GM19025 (cell line): ENCODE data around the gene GOT1.

Experiments
- ATAC-seq: cut with Tn5 transposase; IDR thresholded peaks from one replicate; pipeline ENCODE4 v1.9.1; 2021; ENCODE audit warnings: mild to moderate bottlenecking, low read depth, moderate library complexity; ENCODE audit not compliant: unreplicated experiment

The GOT1 gene

GRCh38 chr10:99435986-99436638 lies 5.7 kb upstream of the GOT1 start:
- no peak for ATAC-seq

- ATAC-seq = no peak
These were observed 3.1 kb upstream of the GOT1 start for GRCh38 chr10:99433378-99434020.

GRCh38 chr10:99432881-99433280 lies 2.5 kb upstream of the GOT1 start:
- no peak for ATAC-seq

- ATAC-seq = no peak
These were observed 1.6 kb upstream of the GOT1 start for GRCh38 chr10:99432047-99432446.

GRCh38 chr10:99431190-99431760 lies 851 bp upstream of the GOT1 start:
- no peak for ATAC-seq

- ATAC-seq = peak; percentile 4
These were observed 341 bp downstream of the GOT1 start for GRCh38 chr10:99430116-99430450.

GRCh38 chr10:99429517-99430095 lies 818 bp downstream of the GOT1 start:
- no peak for ATAC-seq

- ATAC-seq = no peak
These were observed 2.7 kb downstream of the GOT1 start for GRCh38 chr10:99427566-99428190.

GRCh38 chr10:99426689-99427088 lies 3.7 kb downstream of the GOT1 start:
- no peak for ATAC-seq

- no peak for ATAC-seq
These were observed 5.2 kb downstream of the GOT1 start for GRCh38 chr10:99425204-99425603.

- ATAC-seq = no peak
These were observed 5.8 kb downstream of the GOT1 start for GRCh38 chr10:99424656-99425055.

- ATAC-seq = no peak
These were observed 7.8 kb downstream of the GOT1 start for GRCh38 chr10:99422529-99423096.

- ATAC-seq = no peak
These were observed 9.1 kb downstream of the GOT1 start for GRCh38 chr10:99421233-99421739.

GRCh38 chr10:99419688-99420087 lies 10.7 kb downstream of the GOT1 start:
- no peak for ATAC-seq

- ATAC-seq = no peak
These were observed 11.4 kb downstream of the GOT1 start for GRCh38 chr10:99418910-99419624.

GRCh38 chr10:99412099-99412498 lies 18.3 kb downstream of the GOT1 start:
- ATAC-seq = no peak

GRCh38 chr10:99411546-99411945 lies 18.9 kb downstream of the GOT1 start:
- ATAC-seq = no peak

- ATAC-seq = no peak
These were observed 19.5 kb downstream of the GOT1 start for GRCh38 chr10:99410876-99411275.

GRCh38 chr10:99410146-99410545 lies 20.3 kb downstream of the GOT1 start:
- no peak for ATAC-seq

- ATAC-seq = no peak
These were observed 24.3 kb downstream of the GOT1 start for GRCh38 chr10:99406149-99406548.
